Tongue (tissue), 2 donors: ENCODE results near the gene EFCAB6. TPM values are rescaled to one million over a fixed set of nuclear protein-coding genes. Genes with fewer than 3 reads are reported as not detected.

ENCODE experiments used
- DNase-seq: peaks from one replicate; pipeline ENCODE4 v3.0.0-alpha.2; 2015
- total RNA-seq: library from RNA; depleted of rRNA; stranded (reverse); fragments of >200 nt; gene quantifications from one replicate; pipeline ENCODE4 v1.2.3, GENCODE V29; 2014

The EFCAB6 gene
- total RNA-seq, 1 donor from 2014 or later, result 4.7 TPM

GRCh38 chr22:43848366-43849171 lies 36.5 kb upstream of the EFCAB6 start:
- peak; percentile 88 for DNase-seq

- no peak for DNase-seq
Observed at GRCh38 chr22:43847376-43848289, 35.5 kb upstream of the EFCAB6 start.

- no peak for DNase-seq
Observed at GRCh38 chr22:43846966-43847365, 34.9 kb upstream of the EFCAB6 start.

- no peak for DNase-seq
Observed at GRCh38 chr22:43845981-43846380, 33.9 kb upstream of the EFCAB6 start.

GRCh38 chr22:43844560-43845545 lies 32.7 kb upstream of the EFCAB6 start:
- DNase-seq, result no peak

- no peak for DNase-seq
Observed at GRCh38 chr22:43843783-43844530, 31.9 kb upstream of the EFCAB6 start.

GRCh38 chr22:43841742-43842141 lies 29.6 kb upstream of the EFCAB6 start:
- DNase-seq, result no peak

- no peak for DNase-seq
Observed at GRCh38 chr22:43840851-43841250, 28.7 kb upstream of the EFCAB6 start.

- DNase-seq, result no peak
Observed at GRCh38 chr22:43840431-43840830, 28.3 kb upstream of the EFCAB6 start.

- DNase-seq, result no peak
Observed at GRCh38 chr22:43839781-43840180, 27.7 kb upstream of the EFCAB6 start.

GRCh38 chr22:43838571-43839307 lies 26.6 kb upstream of the EFCAB6 start:
- no peak for DNase-seq

GRCh38 chr22:43838161-43838560 lies 26.1 kb upstream of the EFCAB6 start:
- DNase-seq, result no peak

- DNase-seq, result no peak
Observed at GRCh38 chr22:43837666-43838065, 25.6 kb upstream of the EFCAB6 start.

- no peak for DNase-seq
Observed at GRCh38 chr22:43835736-43836135, 23.6 kb upstream of the EFCAB6 start.

- DNase-seq, result no peak
Observed at GRCh38 chr22:43835166-43835565, 23.1 kb upstream of the EFCAB6 start.

GRCh38 chr22:43833286-43834240 lies 21.5 kb upstream of the EFCAB6 start:
- peak; percentile 50 for DNase-seq

- DNase-seq, result no peak
Observed at GRCh38 chr22:43832393-43833265, 20.5 kb upstream of the EFCAB6 start.
